BJ (cell line): Measurements from ENCODE around the gene UBAC1. TPM values are rescaled to one million over a fixed set of nuclear protein-coding genes. Genes with fewer than 3 reads are reported as not detected.

Experiments
- CTCF ChIA-PET: fragments of 350-600 bp; formaldehyde crosslinking; extraction: SDS; loops from one replicate; lab custom pipeline; 2021; ENCODE audit warnings: antibody characterized with exemption, inconsistent platforms; lab: Yijun Ruan, JAX
- POLR2A ChIA-PET: fragments of 300-600 bp; sonication (Branson Sonifier 250); formaldehyde crosslinking; extraction: SDS; loops from one replicate; lab custom pipeline; 2021; ENCODE audit warnings: antibody characterized with exemption; lab: Charles Lee
- DNase-seq: peaks from one replicate; pipeline ENCODE4 v3.0.0-alpha.2; 2011; ENCODE audit warnings: low read depth
- H3K27me3 ChIP-seq: 2 replicates; pipeline ENCODE4 v1.6.0; 2011; ENCODE audit warnings: low read length; ENCODE audit not compliant: control insufficient read depth, insufficient read depth
- H3K36me3 ChIP-seq: 2 replicates; pipeline ENCODE4 v1.5.1; 2011; ENCODE audit warnings: low read length; ENCODE audit not compliant: control insufficient read depth, insufficient read depth
- H3K4me3 ChIP-seq: 2 replicates; pipeline ENCODE4 v1.5.1; 2011; ENCODE audit warnings: low read depth, mild to moderate bottlenecking, control low read depth, low read length
- CTCF ChIP-seq: IDR thresholded peaks from 2 replicates; pipeline ENCODE4 v1.5.1; 2011; ENCODE audit warnings: low read depth, mild to moderate bottlenecking, control low read depth, inconsistent platforms, low read length, moderate library complexity; ENCODE audit not compliant: insufficient read depth
- polyA plus RNA-seq: library from polyadenylated mRNA; depleted of rRNA; stranded (reverse); fragments of >200 nt; gene quantifications from 2 replicates; pipeline ENCODE4 v1.2.3, GENCODE V29; 2011

UBAC1 gene
- polyA plus RNA-seq, 1 experiment, result 50.2 TPM

DNA sequence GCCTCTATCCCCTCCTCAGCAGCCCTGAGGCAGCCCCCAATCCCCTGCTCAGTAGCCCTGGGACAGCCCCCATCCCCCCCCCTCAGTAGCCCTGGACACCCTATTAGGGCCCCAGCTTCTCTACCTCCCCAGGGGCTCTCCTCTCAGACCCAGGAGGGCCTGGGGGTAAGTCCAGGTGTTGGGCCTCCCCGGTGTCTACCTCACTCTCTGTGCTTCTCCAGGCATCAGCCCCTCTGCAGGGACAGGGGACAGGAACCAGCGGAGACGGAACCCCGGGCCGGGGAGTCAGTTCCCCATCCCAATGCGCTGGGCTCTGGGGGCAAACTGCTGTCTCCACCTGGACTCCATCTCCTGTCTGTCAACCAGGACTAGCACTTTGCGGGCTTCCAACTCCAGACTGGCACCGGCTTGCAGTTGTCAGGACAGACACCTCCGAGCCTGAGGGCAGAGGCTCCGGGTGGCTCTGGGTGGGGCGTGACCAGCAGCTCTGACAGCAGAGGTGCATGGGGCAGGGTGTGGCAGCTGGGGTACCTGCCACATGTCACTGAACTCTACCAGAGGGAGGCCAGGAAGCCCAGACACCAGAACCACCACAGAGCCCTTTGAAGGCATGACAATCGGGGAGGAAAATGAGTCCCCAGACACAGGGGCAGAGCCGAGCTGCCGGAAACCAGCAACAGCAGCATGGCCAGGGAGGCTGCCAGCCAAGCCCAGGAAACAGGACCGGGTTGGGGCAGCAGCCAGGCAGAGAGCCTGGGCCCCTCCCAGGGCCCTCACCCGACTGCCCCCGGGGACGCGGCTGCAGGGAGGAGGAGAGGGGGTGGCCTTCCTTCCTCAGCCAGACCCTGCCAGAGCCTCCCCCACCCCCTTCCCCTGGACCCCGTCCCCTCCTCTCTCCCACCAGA, 17.7 kb upstream of the UBAC1 start:
- H3K27me3 ChIP-seq, result peaks cover 6% of the 10 kb centered on the region
- no peak for TF ChIP-seq CTCF
- CTCF ChIA-PET, result interaction anchor here (1.1 to 1.2 kb wide), 2 partner anchors 11 to 44 kb away, joined by 3 read pairs; no protein-coding TSS in a partner anchor
- no peaks in the 10 kb centered on the region for H3K36me3 ChIP-seq
- no peak for DNase-seq
- POLR2A ChIA-PET, result no interaction called here
- no peak overlapping the region for H3K4me3 ChIP-seq

DNA sequence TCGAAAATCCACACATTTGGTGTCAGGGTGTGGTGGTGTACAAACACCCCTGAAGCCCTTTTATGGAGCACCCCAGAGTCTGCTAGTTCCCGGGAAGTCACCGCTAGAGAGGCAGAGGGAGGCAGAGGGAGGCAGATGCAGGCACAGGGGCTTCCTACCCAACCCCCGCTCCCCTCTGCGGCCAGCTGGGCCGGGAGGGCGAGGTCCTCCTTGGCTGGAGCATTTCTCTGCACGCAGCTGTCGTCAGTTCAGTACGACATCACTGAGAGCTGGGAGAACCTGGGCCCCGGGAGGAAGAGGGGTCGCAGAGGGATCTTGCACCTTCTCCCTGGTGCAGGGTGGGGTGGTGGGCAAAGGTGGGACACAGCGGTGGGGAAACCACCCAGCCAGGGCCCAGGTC, 15.8 kb upstream of the UBAC1 start:
- TF ChIP-seq CTCF, result no peak
- no peaks in the 10 kb centered on the region for H3K36me3 ChIP-seq
- ChIA-PET CTCF (interaction anchor here (0.6 to 2.3 kb wide), 4 partner anchors 10 to 146 kb away, joined by 3 to 24 read pairs (median 10); no protein-coding TSS in a partner anchor), POLR2A (no interaction called here)
- H3K27me3 ChIP-seq, result peaks cover 3% of the 10 kb centered on the region; the same call in 1 of the 2 replicates
- H3K4me3 ChIP-seq, result no peak overlapping the region
- no peak for DNase-seq

GRCh38 chr9:135976531-135976930, 15.4 kb upstream of the UBAC1 start:
- peaks cover 3% of the 10 kb centered on the region; the same call in 1 of the 2 replicates for H3K27me3 ChIP-seq
- DNase-seq, result no peak
- ChIA-PET POLR2A (no interaction called here), CTCF (interaction anchor here (0.8 to 2.3 kb wide), 4 partner anchors 9 to 146 kb away, joined by 3 to 24 read pairs (median 10); no protein-coding TSS in a partner anchor)
- TF ChIP-seq CTCF, result no peak
- H3K36me3 ChIP-seq, result no peaks in the 10 kb centered on the region
- no peak overlapping the region for H3K4me3 ChIP-seq

- no peak for TF ChIP-seq CTCF
- Histone ChIP-seq H3K4me3 (no peak overlapping the region), H3K27me3 (peaks cover 3% of the 10 kb centered on the region; the same call in 1 of the 2 replicates), H3K36me3 (no peaks in the 10 kb centered on the region)
- DNase-seq, result no peak
- ChIA-PET CTCF (interaction anchor here (0.8 to 2.3 kb wide), 4 partner anchors 9 to 147 kb away, joined by 3 to 24 read pairs (median 10); no protein-coding TSS in a partner anchor), POLR2A (no interaction called here)
Measured at GRCh38 chr9:135975834-135976233, 14.7 kb upstream of the UBAC1 start.

DNA sequence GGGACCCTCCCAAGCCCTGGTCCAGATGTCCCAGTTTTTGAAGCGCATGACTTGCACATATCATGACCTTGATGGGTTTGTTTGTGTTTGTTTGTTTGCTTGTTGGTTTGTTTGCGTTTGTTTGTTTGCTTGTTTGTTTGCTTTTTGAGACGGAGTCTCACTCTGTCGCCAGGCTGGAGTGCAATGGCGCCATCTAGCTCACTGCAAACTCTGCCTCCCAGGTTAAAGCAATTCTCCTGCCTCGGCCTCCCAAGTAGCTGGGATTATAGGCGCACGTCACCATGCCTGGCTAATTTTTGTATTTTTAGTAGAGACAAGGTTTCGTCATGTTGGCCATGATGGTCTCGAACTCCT, 13.0 kb upstream of the UBAC1 start:
- peaks cover 3% of the 10 kb centered on the region; the same call in 1 of the 2 replicates for H3K27me3 ChIP-seq
- H3K4me3 ChIP-seq, result no peak overlapping the region
- no peak for TF ChIP-seq CTCF
- no peaks in the 10 kb centered on the region for H3K36me3 ChIP-seq
- ChIA-PET POLR2A (no interaction called here), CTCF (interaction anchor here (2.4 kb wide), 1 partner anchor 148 kb away, joined by 9 read pairs; no protein-coding TSS in a partner anchor)
- DNase-seq, result no peak
